ENCODE measurements around the gene NUP62CL.
"Not testable (repeated sequence)": the region's sequence is repeated elsewhere in the genome, so short reads cannot be mapped to it uniquely, and the experiment has no call there.

NUP62CL gene

DNA sequence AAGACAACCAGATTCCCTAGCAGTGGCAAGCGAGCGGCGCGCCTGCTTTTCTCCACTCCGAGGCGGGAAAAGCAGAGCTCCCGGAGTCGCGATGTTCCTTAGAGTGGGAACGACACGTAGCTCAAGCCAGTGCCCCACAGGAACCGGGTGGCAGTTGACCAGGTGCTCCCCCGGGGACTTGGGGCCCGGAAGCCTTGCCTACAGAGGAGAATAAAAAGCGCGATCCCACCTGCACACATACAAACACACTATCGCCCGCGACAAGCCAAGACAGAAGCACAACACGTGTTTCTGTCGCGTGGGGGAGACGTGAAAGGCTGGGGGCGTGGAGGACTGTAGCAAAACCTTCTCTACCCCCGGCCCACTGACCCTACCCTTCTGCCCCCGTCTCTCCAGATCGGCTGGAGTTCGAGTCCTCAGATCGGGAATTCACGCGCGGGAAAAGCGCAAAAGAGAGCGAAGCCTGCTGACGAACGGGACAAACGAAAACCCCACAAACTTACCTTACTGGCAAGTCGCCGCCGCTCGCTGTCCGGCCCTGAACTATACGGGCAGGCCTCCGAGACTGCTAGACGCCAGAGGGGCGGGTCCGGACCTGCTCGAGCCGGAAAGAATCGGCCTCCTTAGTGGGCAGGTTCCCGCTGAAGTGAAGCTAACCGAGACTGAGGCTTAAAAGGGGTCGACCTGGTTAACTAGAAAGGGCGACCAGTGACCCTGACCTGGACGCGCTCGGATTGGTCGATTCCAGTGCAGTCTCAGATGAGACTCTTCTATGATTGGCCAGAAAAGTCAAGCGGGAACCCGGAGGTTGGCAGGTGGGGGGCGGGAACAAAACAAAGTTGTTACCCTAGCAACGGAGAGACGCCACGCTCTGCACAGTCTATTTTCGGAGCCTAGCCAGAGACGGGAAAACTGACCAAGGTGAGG lies at the start of gene NUP62CL, which contains the start of gene DNAAF6:
Gene NUP62CL, minus strand, starts transcription at position 664 of the 927 bp plus-strand sequence. CDS start 31,287 bp downstream, outside the sequence.
Gene DNAAF6, plus strand, starts transcription at position 842 of the 927 bp plus-strand sequence. CDS start 6,265 bp downstream, outside the sequence.
- DNase-seq (ENCODE audit: low read depth) = no peak

GRCh38 chrX:107228486-107228819 lies 22.2 kb upstream of the NUP62CL start:
- DNase-seq (ENCODE audit: low read depth) = no peak

DNA sequence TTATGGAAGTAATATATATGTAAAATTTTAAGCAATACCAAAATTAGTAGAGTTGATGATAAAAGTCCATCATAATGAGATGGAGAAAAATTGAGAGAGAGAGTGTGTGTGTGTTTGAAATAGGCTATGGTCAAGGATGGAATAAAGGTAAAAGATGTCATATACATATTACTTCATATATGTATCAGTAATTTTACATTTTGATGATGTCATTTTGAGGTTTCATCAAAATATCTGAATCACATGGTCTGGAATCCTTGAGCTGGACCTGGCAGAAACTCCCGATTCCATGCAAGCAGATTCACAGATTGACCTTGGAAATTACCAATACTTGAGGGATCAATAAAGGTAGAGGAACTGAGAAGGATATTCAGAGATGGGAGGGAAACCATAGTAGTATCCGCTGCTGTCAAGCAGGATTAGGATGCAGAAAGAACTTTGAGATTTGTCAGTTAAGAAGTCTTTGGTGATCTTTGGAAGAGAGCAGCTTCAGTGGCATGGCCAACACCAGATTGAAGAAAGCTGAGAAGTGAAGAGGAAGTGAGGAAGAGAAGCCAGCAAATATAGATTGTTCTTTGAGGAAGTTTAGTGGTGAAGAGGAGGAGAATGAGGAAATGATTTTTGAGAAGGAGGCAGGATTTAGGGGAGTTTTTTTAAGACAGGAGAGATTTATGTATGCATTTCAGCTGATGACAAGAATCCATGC lies 21.7 kb upstream of the NUP62CL start:
- no peak for DNase-seq (ENCODE audit: low read depth)

DNA sequence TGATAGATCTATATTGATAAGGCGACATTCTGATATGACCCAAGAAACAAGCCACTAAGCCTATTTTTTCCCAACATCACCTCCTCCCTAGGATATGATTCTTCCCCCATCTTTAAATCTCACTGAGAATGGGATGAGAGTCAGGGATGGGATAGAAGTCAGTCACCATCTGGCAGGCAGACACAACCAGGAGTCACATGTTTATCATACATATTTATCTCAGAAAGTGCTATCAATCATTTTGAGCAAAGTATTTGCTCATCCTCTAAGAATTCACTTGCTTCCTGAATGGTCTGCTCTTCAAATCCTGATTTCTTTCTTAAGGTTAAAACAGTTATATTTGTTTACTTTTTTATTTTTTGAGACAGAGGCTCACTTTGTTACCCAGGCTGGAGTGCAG lies 20.5 kb upstream of the NUP62CL start:
- DNase-seq (ENCODE audit: low read depth) = no peak

DNA sequence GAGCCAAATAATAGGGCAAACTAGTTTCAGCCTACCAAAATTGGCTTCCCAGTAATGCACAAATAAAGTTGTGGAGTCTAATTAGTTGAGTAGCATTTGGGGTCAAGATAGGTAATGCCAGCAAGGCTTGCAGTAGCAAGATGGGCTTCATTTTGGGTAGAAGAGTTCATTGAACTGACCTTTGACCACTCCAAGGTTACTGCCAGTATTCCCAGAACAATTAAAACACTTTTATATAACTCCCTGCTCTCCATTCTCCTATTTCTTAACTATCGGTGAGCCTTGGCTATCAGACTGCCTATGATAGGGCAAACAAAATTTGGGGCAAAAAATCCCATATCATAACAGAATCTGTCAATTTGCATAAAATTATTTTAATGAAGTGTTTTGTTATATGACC lies 7.2 kb upstream of the NUP62CL start:
- no peak for DNase-seq (ENCODE audit: low read depth)

- no peak for DNase-seq (ENCODE audit: low read depth)
These were observed 1.7 kb upstream of the NUP62CL start for GRCh38 chrX:107207943-107208342.

- DNase-seq (ENCODE audit: low read depth) = no peak
These were observed 856 bp upstream of the NUP62CL start for GRCh38 chrX:107207089-107207488.

GRCh38 chrX:107206697-107207065 lies 448 bp upstream of the NUP62CL start:
- DNase-seq (ENCODE audit: low read depth) = no peak

DNA sequence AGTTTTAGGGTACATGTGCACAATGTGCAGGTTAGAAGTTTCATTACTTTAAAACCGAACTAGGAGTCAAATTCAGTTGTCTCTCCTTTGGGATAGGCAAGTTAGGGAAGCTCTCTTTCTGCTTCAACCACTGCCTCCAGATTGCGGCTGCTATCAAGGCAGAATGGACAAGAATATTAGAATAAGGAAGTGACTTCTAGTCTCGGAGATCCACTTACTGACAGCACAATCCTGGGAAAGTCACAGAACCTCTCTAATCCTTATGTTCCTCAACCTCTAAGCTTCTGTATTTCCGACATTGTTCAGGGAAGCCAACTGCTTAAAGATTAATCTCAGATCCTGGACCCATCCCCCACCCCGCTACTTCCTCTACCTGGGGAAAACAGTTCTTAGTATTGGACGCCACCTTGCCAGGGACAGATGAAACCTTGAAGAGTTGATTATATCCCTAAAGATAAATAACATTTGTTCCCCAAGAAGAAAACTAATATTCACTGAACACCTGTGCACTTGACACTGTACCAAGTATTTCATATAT lies 2.1 kb downstream of the NUP62CL start:
- no peak for DNase-seq (ENCODE audit: low read depth)

DNA sequence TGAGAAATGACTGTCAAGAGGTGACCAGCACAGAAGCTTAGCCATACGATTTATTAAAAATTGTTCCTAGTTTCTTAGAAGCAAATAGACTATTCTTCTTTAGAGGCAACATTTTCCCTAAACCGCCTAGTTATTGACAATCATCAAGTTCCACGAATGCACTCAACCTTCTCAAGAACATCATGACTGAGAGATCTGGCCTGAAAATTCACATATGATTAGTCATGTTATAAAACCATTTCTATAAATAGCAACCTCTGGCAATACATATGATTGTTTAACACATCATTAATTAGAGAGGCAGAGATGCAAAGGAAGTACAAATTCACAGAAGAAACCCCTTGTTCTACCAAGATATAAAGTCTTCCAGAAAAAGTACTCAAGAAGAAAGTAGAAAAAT lies 6.7 kb downstream of the NUP62CL start:
- no peak for DNase-seq (ENCODE audit: low read depth)

DNA sequence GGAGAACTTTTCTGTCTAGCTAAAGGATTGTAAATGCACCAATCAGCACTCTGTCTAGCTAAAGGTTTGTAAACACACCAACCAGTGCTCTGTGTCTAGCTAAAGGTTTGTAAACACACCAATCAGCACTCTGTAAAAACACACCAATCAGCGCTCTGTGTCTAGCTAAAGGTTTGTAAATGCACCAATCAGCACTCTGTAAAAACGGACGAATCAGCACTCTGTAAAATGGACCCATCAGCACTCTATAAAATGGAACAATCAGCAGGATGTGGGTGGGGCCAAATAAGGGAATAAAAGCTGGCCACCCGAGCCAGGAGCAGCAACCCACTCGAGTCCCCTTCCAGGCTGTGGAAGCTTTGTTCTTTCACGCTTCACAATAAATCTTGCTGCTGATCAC lies 8.2 kb downstream of the NUP62CL start:
- DNase-seq (ENCODE audit: low read depth) = not testable (repeated sequence)

- DNase-seq (ENCODE audit: low read depth) = no peak
These were observed 8.9 kb downstream of the NUP62CL start for GRCh38 chrX:107197319-107197718.

DNA sequence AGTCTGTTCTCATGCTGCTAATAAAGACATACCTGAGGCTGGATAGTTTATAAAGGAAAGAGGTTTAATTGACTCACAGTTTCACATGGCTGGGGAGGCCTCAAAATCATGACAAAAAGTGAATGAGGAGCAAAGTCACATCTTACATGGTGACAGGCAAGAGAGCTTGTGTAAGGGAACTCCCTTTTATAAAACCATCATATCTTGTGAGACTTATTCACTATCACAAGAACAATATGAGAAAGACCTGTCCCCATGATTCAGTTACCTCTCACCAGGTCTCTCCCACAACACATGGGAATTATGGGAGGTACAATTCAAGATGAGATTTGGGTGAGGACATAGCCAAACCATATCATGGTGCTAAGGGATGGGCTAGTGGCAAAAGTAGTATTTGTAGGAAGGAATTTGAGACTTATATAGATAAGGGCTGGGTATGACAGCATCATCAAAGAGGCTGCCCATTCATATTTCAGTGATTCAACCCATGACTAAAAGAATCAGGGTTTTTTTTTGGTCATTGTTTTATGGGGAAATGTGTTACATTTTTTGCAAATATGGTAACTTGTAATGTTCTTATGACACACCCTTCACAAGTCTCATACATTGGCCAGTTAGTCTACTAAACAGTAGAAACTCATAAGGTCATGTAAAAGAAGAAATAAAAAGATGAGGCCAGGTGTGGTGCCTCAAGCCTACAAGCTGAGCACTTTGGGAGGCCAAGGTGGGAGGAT lies 34.7 kb downstream of the NUP62CL start:
- no peak for DNase-seq (ENCODE audit: low read depth)

DNA sequence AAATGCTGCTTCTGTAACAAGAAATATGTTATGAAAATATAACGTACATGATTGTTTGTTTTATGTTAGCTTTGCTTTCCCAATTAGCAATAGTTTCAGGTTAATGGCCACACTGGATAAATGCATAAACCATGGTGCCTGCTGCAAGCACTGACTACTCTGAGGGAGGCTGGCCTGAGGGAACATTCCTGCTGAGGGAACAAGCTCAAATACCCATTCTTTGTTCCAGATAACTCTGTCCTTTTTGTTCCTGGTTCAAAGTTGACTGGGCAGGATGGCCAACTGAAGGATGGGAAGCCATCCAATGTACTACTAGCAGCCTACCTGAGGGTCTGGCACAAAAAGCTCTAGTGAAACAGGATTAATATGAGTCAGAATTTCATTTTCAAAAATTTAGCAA lies 37.5 kb downstream of the NUP62CL start:
- no peak for DNase-seq (ENCODE audit: low read depth)

DNA sequence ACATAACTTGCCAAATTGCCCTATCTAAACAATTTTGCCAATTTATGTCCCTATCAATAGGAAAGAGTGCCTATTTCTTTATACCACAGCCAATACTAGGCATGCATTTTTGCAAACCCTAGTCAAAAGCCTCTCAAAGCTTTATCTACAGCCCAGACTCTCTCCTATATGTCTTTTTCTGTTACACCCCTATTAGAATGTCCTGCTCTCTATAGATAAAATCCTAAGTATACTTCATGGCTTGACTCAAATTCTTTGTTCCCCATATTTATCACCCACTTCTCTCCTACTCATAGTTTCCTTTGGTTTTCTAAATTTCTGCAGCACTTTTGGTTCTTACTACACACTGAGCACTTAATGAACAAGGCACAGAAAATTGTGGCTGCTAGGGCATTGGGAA lies 38.0 kb downstream of the NUP62CL start:
- no peak for DNase-seq (ENCODE audit: low read depth)

GRCh38 chrX:107167163-107167921 lies 38.9 kb downstream of the NUP62CL start:
- no peak for DNase-seq (ENCODE audit: low read depth)

GRCh38 chrX:107157618-107158017 lies 48.6 kb downstream of the NUP62CL start:
- DNase-seq (ENCODE audit: low read depth) = not testable (repeated sequence)

GRCh38 chrX:107155621-107156430 lies 50.4 kb downstream of the NUP62CL start:
- DNase-seq (ENCODE audit: low read depth) = not testable (repeated sequence)

GRCh38 chrX:107154787-107155620 lies 51.2 kb downstream of the NUP62CL start:
- DNase-seq (ENCODE audit: low read depth) = no peak

DNA sequence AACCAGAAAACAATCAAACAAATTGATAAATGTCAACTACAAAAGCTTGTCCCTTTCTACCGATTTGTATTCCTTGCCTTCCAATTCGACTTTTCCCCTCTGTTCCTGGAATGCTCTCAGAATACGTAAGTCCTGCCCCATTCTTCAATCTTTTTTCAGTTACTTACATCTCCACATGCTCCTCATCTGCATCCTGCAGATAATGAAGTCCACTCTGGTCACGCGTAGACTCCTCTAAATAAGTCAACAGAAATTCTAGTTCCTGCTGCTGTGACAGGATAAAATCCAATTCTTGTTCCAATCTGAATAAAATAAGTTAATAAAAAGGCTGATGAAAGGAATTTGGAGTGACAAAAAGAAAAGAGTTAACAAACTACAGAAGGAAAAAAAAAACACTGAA lies 53.2 kb downstream of the NUP62CL start:
- DNase-seq (ENCODE audit: low read depth) = no peak
